IMR-90 (cell line): ENCODE results near the gene ZNF454. TPM values are rescaled to one million over a fixed set of nuclear protein-coding genes. Genes with fewer than 3 reads are reported as not detected.

ENCODE experiments used
- ATAC-seq: fragments of 200-7000 bp; cut with Tn5 transposase; 2 replicates; pipeline ENCODE4 v1.9.1; 2020; ENCODE audit warnings: low read depth, mild to moderate bottlenecking, moderate library complexity
- Bru-seq: library from RNA; stranded (reverse); fragments of 400-500 nt; gene quantifications from one replicate; lab custom pipeline; 2021; lab: Mats Ljungman, UMichigan
- BruChase-seq, 2 experiments: library from RNA; stranded (reverse); fragments of 400-500 nt; gene quantifications; one replicate each; lab custom pipeline; 2021; lab: Mats Ljungman, UMichigan
- BruUV-seq: library from RNA; stranded (reverse); fragments of 400-500 nt; replicated peaks from 2 replicates; lab custom pipeline; 2021; lab: Mats Ljungman, UMichigan
- CTCF ChIA-PET: fragments of 300-600 bp; formaldehyde crosslinking; extraction: SDS; loops from one replicate; lab custom pipeline; 2021; ENCODE audit warnings: antibody characterized with exemption; lab: Yijun Ruan, JAX
- POLR2A ChIA-PET: fragments of 300-600 bp; sonication (Branson Sonifier 250); formaldehyde crosslinking; loops from one replicate; lab custom pipeline; 2022; ENCODE audit warnings: antibody characterized with exemption; ENCODE audit not compliant: unreplicated experiment; lab: Charles Lee
- DNase-seq: peaks from one replicate; pipeline ENCODE4 v3.0.0; 2013
- H2AFZ ChIP-seq: replicated peaks from 2 replicates; pipeline ENCODE3; 2013; ENCODE audit warnings: low read length, mild to moderate bottlenecking; ENCODE audit not compliant: poor library complexity
- H2AK5ac ChIP-seq: 2 replicates; pipeline ENCODE4 v1.6.1; 2013; ENCODE audit warnings: low read depth, low read length, inconsistent platforms
- H2AK9ac ChIP-seq: replicated peaks from 2 replicates; pipeline ENCODE3; 2013; ENCODE audit warnings: mild to moderate bottlenecking, low read depth, low read length, moderate library complexity; ENCODE audit not compliant: poor library complexity
- H2BK120ac ChIP-seq: 2 replicates; pipeline ENCODE4 v1.6.1; 2013; ENCODE audit warnings: low read depth, low read length, inconsistent platforms
- H2BK15ac ChIP-seq: 3 replicates; pipeline ENCODE4 v1.6.1; 2013; ENCODE audit warnings: low read depth, low read length, inconsistent platforms
- H2BK20ac ChIP-seq: 2 replicates; pipeline ENCODE4 v1.6.1; 2013; ENCODE audit warnings: low read depth, mild to moderate bottlenecking, inconsistent platforms, low read length, moderate library complexity
- H2BK5ac ChIP-seq: 2 replicates; pipeline ENCODE4 v1.6.1; 2013; ENCODE audit warnings: mild to moderate bottlenecking, low read depth, low read length, inconsistent platforms; ENCODE audit not compliant: poor library complexity, severe bottlenecking
- H3K14ac ChIP-seq: replicated peaks from 2 replicates; pipeline ENCODE4 v1.6.1; 2013; ENCODE audit warnings: low read depth, low read length, inconsistent platforms
- H3K18ac ChIP-seq: 2 replicates; pipeline ENCODE4 v1.6.1; 2013; ENCODE audit warnings: low read depth, low read length, control low read depth
- H3K23ac ChIP-seq: 2 replicates; pipeline ENCODE4 v1.6.1; 2013; ENCODE audit warnings: low read depth, low read length, inconsistent platforms
- H3K27ac ChIP-seq: 2 replicates; pipeline ENCODE4 v1.5.1; 2013; ENCODE audit warnings: mild to moderate bottlenecking, control low read depth, low read length; ENCODE audit not compliant: insufficient read depth
- H3K27me3 ChIP-seq: 2 replicates; pipeline ENCODE4 v1.6.1; 2013; ENCODE audit warnings: low read length; ENCODE audit not compliant: control insufficient read depth, insufficient read depth
- H3K36me3 ChIP-seq: 2 replicates; pipeline ENCODE4 v1.6.1; 2013; ENCODE audit warnings: low read length, mixed read lengths; ENCODE audit not compliant: control insufficient read depth, insufficient read depth
- H3K4ac ChIP-seq: 2 replicates; pipeline ENCODE4 v1.6.1; 2013; ENCODE audit warnings: low read depth, low read length, inconsistent platforms
- H3K4me1 ChIP-seq: 2 replicates; pipeline ENCODE4 v1.6.1; 2013; ENCODE audit warnings: low read length, mixed read lengths; ENCODE audit not compliant: control insufficient read depth, insufficient read depth
- H3K4me2 ChIP-seq: 2 replicates; pipeline ENCODE4 v1.6.1; 2013; ENCODE audit warnings: low read depth, mild to moderate bottlenecking, control low read depth, low read length, moderate library complexity
- H3K4me3 ChIP-seq: 2 replicates; pipeline ENCODE4 v1.5.1; 2013; ENCODE audit warnings: low read depth, mild to moderate bottlenecking, control low read depth, low read length, moderate library complexity; ENCODE audit not compliant: insufficient read depth
- H3K56ac ChIP-seq: 2 replicates; pipeline ENCODE4 v1.6.1; 2013; ENCODE audit warnings: low read length, inconsistent platforms; ENCODE audit not compliant: insufficient read depth; ENCODE audit errors: extremely low read depth
- H3K79me1 ChIP-seq, 2 experiments: 2 replicates each; pipeline ENCODE4 v1.6.1; 2013; ENCODE audit warnings: low read length in 2 of 2, inconsistent platforms in 1 of 2, low read depth in 1 of 2
- H3K9ac ChIP-seq: 2 replicates; pipeline ENCODE4 v1.6.1; 2013; ENCODE audit warnings: low read depth, low read length, control low read depth
- H3K9me1 ChIP-seq: 2 replicates; pipeline ENCODE4 v1.6.1; 2013; ENCODE audit warnings: low read length, inconsistent platforms; ENCODE audit not compliant: insufficient read depth
- H3K9me3 ChIP-seq: 2 replicates; pipeline ENCODE4 v1.6.1; 2013; ENCODE audit warnings: low read length; ENCODE audit not compliant: control insufficient read depth, insufficient read depth
- H4K20me1 ChIP-seq: 2 replicates; pipeline ENCODE4 v1.6.1; 2013; ENCODE audit warnings: low read length, inconsistent platforms; ENCODE audit not compliant: insufficient read depth
- H4K5ac ChIP-seq: 2 replicates; pipeline ENCODE4 v1.6.1; 2013; ENCODE audit warnings: mild to moderate bottlenecking, low read depth, low read length, control low read depth
- H4K8ac ChIP-seq, 2 experiments: 2 replicates each; pipeline ENCODE4 v1.6.1; 2013; ENCODE audit warnings: low read depth in 2 of 2, low read length in 2 of 2, control low read depth in 1 of 2, inconsistent platforms in 1 of 2
- H4K91ac ChIP-seq: 2 replicates; pipeline ENCODE4 v1.6.1; 2013; ENCODE audit warnings: low read depth, low read length, inconsistent platforms; ENCODE audit not compliant: insufficient read depth
- CEBPB ChIP-seq: IDR thresholded peaks from 2 replicates; pipeline ENCODE4 v1.6.1; 2012; ENCODE audit warnings: low read depth, low read length, improper control_type of control experiment
- CHD1 ChIP-seq: IDR thresholded peaks from 2 replicates; pipeline ENCODE4 v1.6.1; 2012; ENCODE audit warnings: low read depth, low read length, improper control_type of control experiment
- FOS ChIP-seq: fragments of 150-350 bp; IDR thresholded peaks from 2 replicates; pipeline ENCODE4 v1.6.1; 2016; ENCODE audit warnings: low read depth, low read length
- MAZ ChIP-seq: IDR thresholded peaks from 2 replicates; pipeline ENCODE4 v1.6.1; 2012; ENCODE audit warnings: low read depth, mild to moderate bottlenecking, low read length, improper control_type of control experiment, moderate library complexity, borderline replicate concordance
- MXI1 ChIP-seq: IDR thresholded peaks from 2 replicates; pipeline ENCODE4 v1.6.1; 2012; ENCODE audit warnings: low read depth, mild to moderate bottlenecking, low read length, moderate library complexity, borderline replicate concordance
- POLR2A ChIP-seq: IDR thresholded peaks from 2 replicates; pipeline ENCODE4 v1.6.1; 2012; ENCODE audit warnings: mild to moderate bottlenecking, low read depth, low read length
- RAD21 ChIP-seq: IDR thresholded peaks from 2 replicates; pipeline ENCODE4 v1.6.1; 2012; ENCODE audit warnings: low read length, improper control_type of control experiment
- RCOR1 ChIP-seq: IDR thresholded peaks from 2 replicates; pipeline ENCODE4 v1.6.1; 2012; ENCODE audit warnings: mild to moderate bottlenecking, low read length, improper control_type of control experiment; ENCODE audit not compliant: insufficient replicate concordance
- SMC3 ChIP-seq: fragments of 150-350 bp; IDR thresholded peaks from 2 replicates; pipeline ENCODE4 v1.6.1; 2016; ENCODE audit warnings: low read depth, mild to moderate bottlenecking, antibody characterized with exemption, low read length, moderate library complexity
- WGBS, 2 experiments: methylation state at CpG; one replicate each; pipeline versions ENCODE4 v1.1.5 to v1.1.7; 2013; ENCODE audit warnings: missing lambda C conversion rate in 2 of 2; ENCODE audit not compliant: insufficient read length in 1 of 2; ENCODE audit errors: extremely low coverage in 2 of 2; 5-methylcytosine and 5-hydroxymethylcytosine counted together
- dilution Hi-C: fragments of 300-500 bp; cut with HindIII; formaldehyde crosslinking; loops from one replicate; pipeline ENCODE4 v1.14.3; 2018; ENCODE audit warnings: low sequenced_read_pairs; ENCODE audit not compliant: unreplicated experiment
- in situ Hi-C: fragments of 300-500 bp; cut with MboI; formaldehyde crosslinking; loops from 3 replicates; pipeline ENCODE4 v1.14.3; 2019; ENCODE audit warnings: low sequenced_read_pairs, inconsistent platforms, mixed read lengths
- intact Hi-C: fragments of 100-400 bp; cut with micrococcal nuclease; formaldehyde crosslinking; loops from 2 replicates; pipeline ENCODE4 v1.10.0; 2022
- long read RNA-seq: library from polyadenylated mRNA; unstranded; transcript quantifications from one replicate; pipeline ENCODE4 v2.0.0, GENCODE V29; 2021; ENCODE audit not compliant: unreplicated experiment
- polyA plus RNA-seq, 3 experiments: library from polyadenylated mRNA; depleted of rRNA; stranded (reverse); fragments of >200 nt; gene quantifications; 2 replicates each; pipeline ENCODE4 v1.2.3, GENCODE V29; 2012; ENCODE audit warnings: low replicate concordance in 1 of 3
- total RNA-seq: library from RNA; depleted of rRNA; stranded (reverse); fragments of >200 nt; gene quantifications from 2 replicates; pipeline ENCODE4 v1.2.3, GENCODE V29; 2012; rRNA removed
- TF ChIP-seq, protein P1 (sequence below): fragments of 150-350 bp; IDR thresholded peaks from 2 replicates; pipeline ENCODE4 v1.6.1; 2017; ENCODE audit warnings: mild to moderate bottlenecking, antibody characterized with exemption, low read length, low read depth
- TF ChIP-seq, protein P2 (sequence below): conservative IDR thresholded peaks from 2 replicates; pipeline ENCODE4 v1.5.1; 2012; ENCODE audit warnings: mild to moderate bottlenecking, low read depth, low read length, improper control_type of control experiment
- TF ChIP-seq, protein P3 (sequence below): fragments of 150-350 bp; IDR thresholded peaks from 2 replicates; pipeline ENCODE4 v1.6.1; 2016; ENCODE audit warnings: low read depth, mild to moderate bottlenecking, low read length, moderate library complexity, borderline replicate concordance

Gene ZNF454
- total RNA-seq: under 0.01 and 0.18 TPM in 2 replicates
- 0.07 and 0.12 TPM in 2 replicates for polyA plus RNA-seq (2012; rRNA removed)
- polyA plus RNA-seq (2012; cell fraction: cytosol; rRNA removed): 0.02 TPM in 1 of 2 replicates, not detected in the other
- polyA plus RNA-seq (2012; cell fraction: nucleus; rRNA removed; ENCODE audit: low replicate concordance): 0.03 and 0.14 TPM in 2 replicates
- Bru-seq, nascent RNA: percentile 32 among the genes with signal in this experiment
- percentile 45 among the genes with signal in this experiment for BruChase-seq, experiment 1, labeled RNA remaining after a 6-hour chase
- percentile 40 among the genes with signal in this experiment for BruChase-seq, experiment 2, labeled RNA remaining after a 2-hour chase
- long read RNA-seq, partial matches to known transcripts: 0 of 1 reads
- long read RNA-seq, other reads (novel, unspliced or antisense): 0 of 1 reads

DNA sequence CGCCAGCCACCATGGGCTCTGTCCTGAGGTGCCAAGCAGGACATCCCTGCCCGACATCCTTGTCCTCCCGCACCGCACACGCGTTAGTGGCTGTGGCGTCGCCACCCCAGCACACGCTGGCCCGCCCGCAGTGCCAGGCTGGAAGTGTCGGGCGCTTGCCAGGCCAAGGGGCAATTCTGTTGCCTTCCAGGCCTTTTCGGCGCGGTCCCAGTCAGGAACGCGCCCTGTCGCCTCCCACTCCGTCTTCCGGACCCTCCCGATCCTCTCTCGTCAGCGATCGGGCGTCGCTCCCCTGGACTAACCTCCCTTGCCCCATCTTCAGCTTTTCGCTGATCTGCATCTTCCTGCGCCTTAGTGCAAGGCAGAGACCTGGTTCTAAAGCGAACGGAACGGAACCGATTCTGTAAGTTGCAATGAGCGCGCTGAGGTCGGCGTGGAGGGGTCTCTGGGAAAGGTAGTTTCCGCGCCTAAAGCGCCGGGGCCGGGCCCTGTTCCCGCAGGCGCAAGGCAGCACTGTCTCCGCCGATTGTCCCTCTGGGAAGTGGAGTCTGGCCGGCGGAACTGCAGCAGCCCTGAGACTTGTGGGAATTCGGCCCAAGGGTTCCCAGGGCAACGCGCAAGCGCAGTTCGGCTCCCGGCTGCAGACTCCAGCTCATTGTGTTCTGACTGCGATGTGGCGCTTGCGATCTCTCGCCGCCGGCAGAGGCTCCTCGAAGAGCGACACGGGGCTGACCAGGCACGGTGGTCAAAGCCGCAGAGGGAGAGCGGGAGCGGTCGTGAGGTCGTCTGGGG is at the start of gene ZNF454:
Gene ZNF454, plus strand, starts transcription at position 630 of the 792 bp plus-strand sequence. CDS start 1,594 bp downstream, outside the sequence.
- H4K20me1 ChIP-seq: no peaks in the 10 kb centered on the region
- in situ Hi-C loops (no loop called here), dilution Hi-C loops (no loop called here), intact Hi-C loops (no loop called here)
- H3K4me1 ChIP-seq: no peaks in the 10 kb centered on the region
- peaks cover 66% of the 10 kb centered on the region for H3K9me3 ChIP-seq
- H2BK20ac ChIP-seq: no peak within 1 kb of the TSS
- H3K27ac ChIP-seq: peak within 1 kb of the TSS; percentile 54
- no peaks in the 10 kb centered on the region for H3K79me1 ChIP-seq
- DNase-seq (peak; percentile 62), ATAC-seq (peak; percentile 96)
- H3K18ac ChIP-seq: no peak within 1 kb of the TSS
- BruUV-seq: no TSS peak
- peak within 1 kb of the TSS; percentile 70 for H3K4me2 ChIP-seq
- H3K14ac ChIP-seq: no peak within 1 kb of the TSS
- H2AK5ac ChIP-seq: no peak within 1 kb of the TSS
- H3K4me3 ChIP-seq: peak within 1 kb of the TSS; percentile 68
- H2AFZ ChIP-seq: peak within 1 kb of the TSS; percentile 74
- CTCF ChIA-PET: no interaction called here
- H2BK120ac ChIP-seq: no peak within 1 kb of the TSS
- H3K4ac ChIP-seq: no peak within 1 kb of the TSS
- WGBS, 2 experiments: 5% methylated on average over 32 of the region's 69 CpGs; no CpG with 5 or more reads in 1 of the 2 experiments
- H4K91ac ChIP-seq: no peak within 1 kb of the TSS
- H2AK9ac ChIP-seq: no peak within 1 kb of the TSS
- H3K9me1 ChIP-seq: no peaks in the 10 kb centered on the region
- no peak within 1 kb of the TSS; the same call in 1 of the 2 replicates for H4K5ac ChIP-seq
- H3K23ac ChIP-seq: no peak within 1 kb of the TSS
- no peaks in the 10 kb centered on the region; the same call in 1 of the 2 replicates for H3K36me3 ChIP-seq
- no peak within 1 kb of the TSS for H4K8ac ChIP-seq
- H3K56ac ChIP-seq: no peak within 1 kb of the TSS
- no peak within 1 kb of the TSS for H2BK15ac ChIP-seq
- POLR2A ChIA-PET: no interaction called here
- no peak within 1 kb of the TSS for H2BK5ac ChIP-seq
- no peaks in the 10 kb centered on the region for H3K27me3 ChIP-seq
- peak within 1 kb of the TSS; percentile 70 for H3K9ac ChIP-seq
- TF ChIP-seq CHD1 (no peak), RAD21 (no peak), RCOR1 (no peak), MAZ (no peak), CEBPB (no peak), SMC3 (no peak), FOS (no peak), MXI1 (no peak), POLR2A (no peak)
- TF ChIP-seq, protein P1, sequence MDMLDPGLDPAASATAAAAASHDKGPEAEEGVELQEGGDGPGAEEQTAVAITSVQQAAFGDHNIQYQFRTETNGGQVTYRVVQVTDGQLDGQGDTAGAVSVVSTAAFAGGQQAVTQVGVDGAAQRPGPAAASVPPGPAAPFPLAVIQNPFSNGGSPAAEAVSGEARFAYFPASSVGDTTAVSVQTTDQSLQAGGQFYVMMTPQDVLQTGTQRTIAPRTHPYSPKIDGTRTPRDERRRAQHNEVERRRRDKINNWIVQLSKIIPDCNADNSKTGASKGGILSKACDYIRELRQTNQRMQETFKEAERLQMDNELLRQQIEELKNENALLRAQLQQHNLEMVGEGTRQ: no peak
- TF ChIP-seq, protein P2, sequence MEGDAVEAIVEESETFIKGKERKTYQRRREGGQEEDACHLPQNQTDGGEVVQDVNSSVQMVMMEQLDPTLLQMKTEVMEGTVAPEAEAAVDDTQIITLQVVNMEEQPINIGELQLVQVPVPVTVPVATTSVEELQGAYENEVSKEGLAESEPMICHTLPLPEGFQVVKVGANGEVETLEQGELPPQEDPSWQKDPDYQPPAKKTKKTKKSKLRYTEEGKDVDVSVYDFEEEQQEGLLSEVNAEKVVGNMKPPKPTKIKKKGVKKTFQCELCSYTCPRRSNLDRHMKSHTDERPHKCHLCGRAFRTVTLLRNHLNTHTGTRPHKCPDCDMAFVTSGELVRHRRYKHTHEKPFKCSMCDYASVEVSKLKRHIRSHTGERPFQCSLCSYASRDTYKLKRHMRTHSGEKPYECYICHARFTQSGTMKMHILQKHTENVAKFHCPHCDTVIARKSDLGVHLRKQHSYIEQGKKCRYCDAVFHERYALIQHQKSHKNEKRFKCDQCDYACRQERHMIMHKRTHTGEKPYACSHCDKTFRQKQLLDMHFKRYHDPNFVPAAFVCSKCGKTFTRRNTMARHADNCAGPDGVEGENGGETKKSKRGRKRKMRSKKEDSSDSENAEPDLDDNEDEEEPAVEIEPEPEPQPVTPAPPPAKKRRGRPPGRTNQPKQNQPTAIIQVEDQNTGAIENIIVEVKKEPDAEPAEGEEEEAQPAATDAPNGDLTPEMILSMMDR: no peak
- TF ChIP-seq, protein P3, sequence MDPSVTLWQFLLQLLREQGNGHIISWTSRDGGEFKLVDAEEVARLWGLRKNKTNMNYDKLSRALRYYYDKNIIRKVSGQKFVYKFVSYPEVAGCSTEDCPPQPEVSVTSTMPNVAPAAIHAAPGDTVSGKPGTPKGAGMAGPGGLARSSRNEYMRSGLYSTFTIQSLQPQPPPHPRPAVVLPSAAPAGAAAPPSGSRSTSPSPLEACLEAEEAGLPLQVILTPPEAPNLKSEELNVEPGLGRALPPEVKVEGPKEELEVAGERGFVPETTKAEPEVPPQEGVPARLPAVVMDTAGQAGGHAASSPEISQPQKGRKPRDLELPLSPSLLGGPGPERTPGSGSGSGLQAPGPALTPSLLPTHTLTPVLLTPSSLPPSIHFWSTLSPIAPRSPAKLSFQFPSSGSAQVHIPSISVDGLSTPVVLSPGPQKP: no peak
